CD4-positive, CD25-positive, alpha-beta regulatory T cell (primary cell): ENCODE results near the gene RNF13. TPM values are rescaled to one million over a fixed set of nuclear protein-coding genes. Genes with fewer than 3 reads are reported as not detected.
A peak's percentile ranks its signal among the peaks of the same experiment; 100 is the strongest.
"Not testable (repeated sequence)": the region's sequence is repeated elsewhere in the genome, so short reads cannot be mapped to it uniquely, and the experiment has no call there.

Experiments
- ATAC-seq, 2 donors: fragments of 150-1000 bp; cut with Tn5 transposase; one replicate each; pipeline ENCODE4 v1.10.0; 2021; ENCODE audit warnings: low read depth in 2 of 2, moderate number of reproducible peaks in 2 of 2, moderate library complexity in 1 of 2
- DNase-seq, 3 donors: peaks; one replicate each; pipeline versions ENCODE4 v3.0.0 to v3.0.0-alpha.2; 2012 to 2022; ENCODE audit warnings: mixed read lengths in 1 of 3
- H3K27ac ChIP-seq: one replicate; pipeline ENCODE4 v1.7.0; 2013; ENCODE audit warnings: mild to moderate bottlenecking, low read length; ENCODE audit not compliant: insufficient read depth, poor library complexity, severe bottlenecking
- H3K27me3 ChIP-seq: one replicate; pipeline ENCODE4 v1.7.0; 2013; ENCODE audit warnings: low read length; ENCODE audit not compliant: control insufficient read depth, insufficient read depth
- H3K36me3 ChIP-seq: one replicate; pipeline ENCODE4 v1.7.0; 2013; ENCODE audit warnings: mild to moderate bottlenecking, low read length, moderate library complexity; ENCODE audit not compliant: control insufficient read depth, insufficient read depth
- H3K4me1 ChIP-seq: 2 replicates; pipeline ENCODE4 v1.7.0; 2013; ENCODE audit warnings: mild to moderate bottlenecking, low read length; ENCODE audit not compliant: insufficient read depth, control insufficient read depth, poor library complexity, severe bottlenecking
- H3K4me3 ChIP-seq: one replicate; pipeline ENCODE4 v1.7.0; 2013; ENCODE audit warnings: low read depth, mild to moderate bottlenecking, low read length, moderate library complexity
- H3K9me3 ChIP-seq, 2 experiments: 1 replicate in 1 of 2; 2 replicates in 1 of 2; pipeline ENCODE4 v1.7.0; 2013; ENCODE audit warnings: low read length in 2 of 2, mild to moderate bottlenecking in 1 of 2, moderate library complexity in 1 of 2; ENCODE audit not compliant: control insufficient read depth in 2 of 2
- H3K27ac Mint-ChIP-seq, 3 donors: one replicate each; pipeline ENCODE4 v1.8.0; 2020 to 2022; ENCODE audit warnings: mild to moderate bottlenecking in 3 of 3, mixed read lengths in 3 of 3, moderate library complexity in 2 of 3
- H3K27me3 Mint-ChIP-seq: one replicate; pipeline ENCODE4 v1.8.0; 2022; ENCODE audit warnings: mild to moderate bottlenecking, mixed read lengths
- H3K36me3 Mint-ChIP-seq: one replicate; pipeline ENCODE4 v1.8.0; 2020; ENCODE audit warnings: mixed read lengths
- H3K4me1 Mint-ChIP-seq, 4 donors: one replicate each; pipeline ENCODE4 v1.8.0; 2020 to 2022; ENCODE audit warnings: mixed read lengths in 4 of 4, mild to moderate bottlenecking in 1 of 4
- H3K4me3 Mint-ChIP-seq, 4 donors: one replicate each; pipeline ENCODE4 v1.8.0; 2020 to 2022; ENCODE audit warnings: mild to moderate bottlenecking in 4 of 4, mixed read lengths in 4 of 4, moderate library complexity in 3 of 4
- H3K9me3 Mint-ChIP-seq, 7 donors: one replicate each; pipeline ENCODE4 v1.8.0; 2020 to 2022; ENCODE audit warnings: mixed read lengths in 7 of 7, mild to moderate bottlenecking in 3 of 7, moderate library complexity in 2 of 7
- polyA plus RNA-seq, 4 donors: library from polyadenylated mRNA; unstranded; fragments of 300-500 nt; fragmentation: Illumina TruSeq; gene quantifications; one replicate each; pipeline ENCODE4 v1.2.3, GENCODE V29; 2021
- total RNA-seq: library from RNA; stranded (reverse); gene quantifications from one replicate; pipeline ENCODE4 v1.2.3, GENCODE V29; 2022

RNF13 gene
- total and polyA plus RNA-seq, 5 donors from 2014 or later: 44.0 to 156 (median 136) TPM

DNA sequence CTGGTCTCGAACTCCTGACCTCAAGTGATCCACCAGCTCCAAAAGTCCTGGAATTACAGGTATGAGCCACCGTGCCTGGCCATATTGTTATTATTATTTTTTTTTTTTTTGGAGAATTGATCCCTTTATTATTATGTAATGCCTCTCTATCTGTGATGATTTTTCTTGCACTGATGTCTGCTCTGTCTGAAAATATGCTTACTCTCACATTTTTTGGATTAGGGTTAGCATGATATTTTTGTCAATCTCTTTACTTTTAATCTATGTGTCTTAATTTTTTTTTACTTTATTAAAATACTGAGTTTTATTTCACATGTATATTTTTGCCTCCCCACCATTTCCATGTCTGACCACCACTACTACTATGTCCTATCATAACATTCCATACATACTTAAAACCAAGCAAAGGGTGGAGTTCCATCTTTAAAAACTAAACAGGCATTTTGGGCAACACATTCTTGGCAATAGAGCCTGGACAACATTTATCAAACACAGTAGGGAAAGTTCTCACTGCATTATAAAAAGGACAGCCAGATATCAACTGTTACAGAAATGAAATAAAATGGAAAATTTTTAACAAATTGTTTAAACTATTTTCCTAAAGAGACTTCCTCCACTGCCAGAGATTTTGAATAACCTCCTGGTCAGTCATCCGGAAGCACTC is 125.5 kb downstream of the RNF13 start:
- H3K27ac ChIP-seq, H3K4me3 Mint-ChIP-seq, ATAC-seq, H3K4me3 ChIP-seq, H3K9me3 Mint-ChIP-seq, H3K4me1 ChIP-seq, H3K36me3 ChIP-seq, DNase-seq, H3K27me3 Mint-ChIP-seq, H3K9me3 ChIP-seq, H3K27me3 ChIP-seq: not testable (repeated sequence)
- Mint-ChIP-seq H3K36me3 (peaks cover 46% of the 10 kb centered on the region), H3K4me1 (peaks cover 21 to 37% (median 33%) of the 10 kb centered on the region in 4 donors), H3K27ac (peak overlapping the region in 1 of 3 donors; percentile 72)

DNA sequence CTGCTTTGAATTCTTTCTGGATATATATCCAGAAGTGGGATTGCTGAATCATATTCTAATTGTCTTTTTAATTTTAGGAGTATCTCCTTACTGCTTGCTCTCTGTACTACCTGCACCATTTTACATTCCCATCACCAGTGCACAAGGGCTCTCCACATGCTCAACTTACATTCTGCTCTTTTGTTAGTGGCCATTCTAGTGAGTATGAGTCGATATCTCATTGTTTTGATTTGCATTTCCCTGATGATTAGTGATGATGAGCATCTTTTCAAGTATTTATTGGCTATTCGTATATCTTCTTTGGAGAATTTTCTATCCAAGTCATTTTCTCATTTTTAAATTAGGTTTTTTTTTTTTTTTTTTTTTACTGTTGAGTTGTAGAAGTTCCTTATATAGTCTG is 128.2 kb downstream of the RNF13 start:
- Histone ChIP-seq H3K36me3 (peaks cover 7% of the 10 kb centered on the region), H3K4me1 (no peaks in the 10 kb centered on the region), H3K27me3 (no peaks in the 10 kb centered on the region), H3K9me3 (no peaks in the 10 kb centered on the region), H3K4me3 (no peak overlapping the region), H3K27ac (no peak overlapping the region)
- H3K27ac Mint-ChIP-seq: no peak overlapping the region
- H3K4me3 Mint-ChIP-seq: no peak overlapping the region
- peaks cover 0 to 2% (median 0%) of the 10 kb centered on the region in 7 donors for H3K9me3 Mint-ChIP-seq
- H3K36me3 Mint-ChIP-seq: peaks cover 35% of the 10 kb centered on the region
- peaks cover 21 to 38% (median 24%) of the 10 kb centered on the region in 4 donors for H3K4me1 Mint-ChIP-seq
- DNase-seq (no peak), ATAC-seq (no peak)
- H3K27me3 Mint-ChIP-seq: no peaks in the 10 kb centered on the region

DNA sequence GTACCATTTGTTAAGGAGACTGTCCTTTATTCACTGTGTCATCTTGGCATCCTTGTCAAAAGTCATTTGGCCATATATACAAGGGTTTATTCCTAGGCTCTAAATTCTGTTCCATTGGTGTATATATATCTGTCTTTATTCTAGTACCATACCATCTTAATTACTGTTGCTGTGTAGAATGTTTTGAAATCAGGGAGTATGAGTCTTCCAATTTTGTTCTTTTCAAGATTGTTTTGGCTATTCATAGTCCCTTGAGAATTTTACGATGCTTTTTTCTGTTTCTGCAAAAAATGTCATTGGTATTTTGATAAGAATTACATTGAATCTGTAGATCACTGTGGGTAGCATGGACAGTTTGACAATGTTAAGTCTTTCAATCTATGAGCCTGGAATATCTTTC is 128.9 kb downstream of the RNF13 start:
- H3K4me3 Mint-ChIP-seq: no peak overlapping the region
- no peaks in the 10 kb centered on the region for H3K9me3 ChIP-seq
- peaks cover 21 to 40% (median 26%) of the 10 kb centered on the region in 4 donors for H3K4me1 Mint-ChIP-seq
- no peak overlapping the region for H3K27ac ChIP-seq
- no peaks in the 10 kb centered on the region for H3K27me3 ChIP-seq
- no peak overlapping the region for H3K27ac Mint-ChIP-seq
- H3K36me3 ChIP-seq: peaks cover 7% of the 10 kb centered on the region
- H3K36me3 Mint-ChIP-seq: peaks cover 40% of the 10 kb centered on the region
- ATAC-seq (no peak), DNase-seq (no peak)
- H3K9me3 Mint-ChIP-seq: peaks cover 0 to 2% (median 0%) of the 10 kb centered on the region in 7 donors
- no peak overlapping the region for H3K4me3 ChIP-seq
- H3K27me3 Mint-ChIP-seq: no peaks in the 10 kb centered on the region
- H3K4me1 ChIP-seq: no peaks in the 10 kb centered on the region

- Histone ChIP-seq H3K27ac (no peak overlapping the region), H3K36me3 (peaks cover 7% of the 10 kb centered on the region), H3K27me3 (no peaks in the 10 kb centered on the region), H3K4me1 (no peaks in the 10 kb centered on the region), H3K9me3 (no peaks in the 10 kb centered on the region), H3K4me3 (no peak overlapping the region)
- Mint-ChIP-seq H3K27ac (no peak overlapping the region), H3K36me3 (peaks cover 43% of the 10 kb centered on the region), H3K27me3 (no peaks in the 10 kb centered on the region), H3K4me1 (peaks cover 22 to 43% (median 27%) of the 10 kb centered on the region in 4 donors), H3K4me3 (no peak overlapping the region), H3K9me3 (peaks cover 0 to 2% (median 0%) of the 10 kb centered on the region in 7 donors)
- ATAC-seq (no peak), DNase-seq (no peak)
Measured at GRCh38 chr3:149942409-149942808, 129.4 kb downstream of the RNF13 start.

GRCh38 chr3:149943966-149944365 is 131.0 kb downstream of the RNF13 start:
- H3K9me3 ChIP-seq, H3K27me3 Mint-ChIP-seq, H3K36me3 ChIP-seq, H3K4me1 ChIP-seq, ATAC-seq, DNase-seq, H3K4me3 Mint-ChIP-seq, H3K9me3 Mint-ChIP-seq, H3K27me3 ChIP-seq, H3K27ac Mint-ChIP-seq, H3K4me3 ChIP-seq, H3K27ac ChIP-seq: not testable (repeated sequence)
- peaks cover 25 to 49% (median 27%) of the 10 kb centered on the region in 4 donors for H3K4me1 Mint-ChIP-seq
- peaks cover 47% of the 10 kb centered on the region for H3K36me3 Mint-ChIP-seq

GRCh38 chr3:149947231-149947630 is 134.2 kb downstream of the RNF13 start:
- no peak overlapping the region for H3K27ac ChIP-seq
- Mint-ChIP-seq H3K4me1 (peaks cover 20 to 52% (median 30%) of the 10 kb centered on the region in 4 donors), H3K27me3 (no peaks in the 10 kb centered on the region), H3K27ac (peak overlapping the region in 1 of 3 donors; percentile 5), H3K36me3 (peaks cover 43% of the 10 kb centered on the region), H3K9me3 (peaks cover 0 to 2% (median 0%) of the 10 kb centered on the region in 7 donors), H3K4me3 (no peak overlapping the region)
- no peaks in the 10 kb centered on the region for H3K9me3 ChIP-seq
- peaks cover 8% of the 10 kb centered on the region for H3K36me3 ChIP-seq
- H3K4me3 ChIP-seq: no peak overlapping the region
- no peak for DNase-seq
- H3K27me3 ChIP-seq: no peaks in the 10 kb centered on the region
- no peaks in the 10 kb centered on the region for H3K4me1 ChIP-seq
- ATAC-seq: no peak

- ATAC-seq: no peak
- no peak for DNase-seq
- Mint-ChIP-seq H3K4me1 (peaks cover 26 to 57% (median 36%) of the 10 kb centered on the region in 4 donors), H3K36me3 (peaks cover 27% of the 10 kb centered on the region), H3K27ac (no peak overlapping the region), H3K27me3 (no peaks in the 10 kb centered on the region), H3K4me3 (no peak overlapping the region), H3K9me3 (no peaks in the 10 kb centered on the region)
- peaks cover 4% of the 10 kb centered on the region for H3K36me3 ChIP-seq
- H3K27me3 ChIP-seq: no peaks in the 10 kb centered on the region
- no peak overlapping the region for H3K27ac ChIP-seq
- H3K9me3 ChIP-seq: no peaks in the 10 kb centered on the region
- no peak overlapping the region for H3K4me3 ChIP-seq
- peaks cover 3% of the 10 kb centered on the region for H3K4me1 ChIP-seq
Measured at GRCh38 chr3:149949181-149949580, 136.2 kb downstream of the RNF13 start.

GRCh38 chr3:149954812-149955211 is 141.8 kb downstream of the RNF13 start:
- Histone ChIP-seq H3K4me3 (no peak overlapping the region), H3K4me1 (peaks cover 3% of the 10 kb centered on the region), H3K9me3 (no peaks in the 10 kb centered on the region), H3K27me3 (no peaks in the 10 kb centered on the region), H3K27ac (no peak overlapping the region), H3K36me3 (peaks cover 4% of the 10 kb centered on the region)
- Mint-ChIP-seq H3K4me3 (peak overlapping the region in 1 of 4 donors; percentile 66), H3K27me3 (no peaks in the 10 kb centered on the region), H3K9me3 (no peaks in the 10 kb centered on the region), H3K36me3 (peaks cover 4% of the 10 kb centered on the region), H3K27ac (peak overlapping the region; percentile 16 to 52 (median 45)), H3K4me1 (peaks cover 11 to 33% (median 31%) of the 10 kb centered on the region in 4 donors)
- no peak for DNase-seq
- ATAC-seq: no peak
